GM23338 (cell line): ENCODE measurements around the gene RAB36. TPM values are rescaled to one million over a fixed set of nuclear protein-coding genes. Genes with fewer than 3 reads are reported as not detected.

Source experiments
- ATAC-seq: fragments of 200-7000 bp; cut with Tn5 transposase; 3 replicates; pipeline ENCODE4 v1.9.1; 2020
- DNase-seq: peaks from one replicate; pipeline ENCODE4 v3.0.0-alpha.2; 2015; ENCODE audit warnings: low spot score
- H2AFZ ChIP-seq: fragments of 200-600 bp; sonication (generic); 2 replicates; pipeline ENCODE4 v1.8.0; 2016; ENCODE audit warnings: antibody characterized with exemption, mild to moderate bottlenecking, moderate library complexity
- H3F3A ChIP-seq: fragments of 200-600 bp; sonication (generic); replicated peaks from 2 replicates; pipeline ENCODE4 v1.8.0; 2017; ENCODE audit warnings: antibody characterized with exemption, mixed run types, low read depth
- H3K27ac ChIP-seq: fragments of 200-600 bp; sonication (generic); 2 replicates; pipeline ENCODE4 v1.6.1; 2016; ENCODE audit warnings: low read depth
- H3K27me3 ChIP-seq: fragments of 200-600 bp; sonication (generic); 2 replicates; pipeline ENCODE4 v1.8.0; 2016; ENCODE audit warnings: mild to moderate bottlenecking, mixed run types, moderate library complexity; ENCODE audit not compliant: insufficient read depth
- H3K36me3 ChIP-seq: fragments of 200-600 bp; sonication (generic); 2 replicates; pipeline ENCODE4 v1.8.0; 2016; ENCODE audit warnings: mild to moderate bottlenecking; ENCODE audit not compliant: insufficient read depth
- H3K4me1 ChIP-seq: fragments of 200-600 bp; sonication (generic); 2 replicates; pipeline ENCODE4 v1.8.0; 2016; ENCODE audit warnings: mild to moderate bottlenecking, moderate library complexity; ENCODE audit not compliant: insufficient read depth
- H3K4me2 ChIP-seq: fragments of 200-600 bp; sonication (generic); 2 replicates; pipeline ENCODE4 v1.7.1; 2017; ENCODE audit warnings: mixed run types
- H3K4me3 ChIP-seq: fragments of 200-600 bp; sonication (generic); 2 replicates; pipeline ENCODE4 v1.6.1; 2016; ENCODE audit warnings: mixed run types
- H3K79me2 ChIP-seq: fragments of 200-600 bp; sonication (generic); replicated peaks from 2 replicates; pipeline ENCODE4 v1.8.0; 2017; ENCODE audit warnings: mild to moderate bottlenecking; ENCODE audit not compliant: insufficient read depth
- H3K9me2 ChIP-seq: fragments of 200-600 bp; sonication (generic); 2 replicates; pipeline ENCODE4 v1.8.0; 2017; ENCODE audit not compliant: insufficient read depth
- H4K20me1 ChIP-seq: fragments of 200-600 bp; sonication (generic); replicated peaks from 2 replicates; pipeline ENCODE4 v1.8.0; 2017; ENCODE audit warnings: mild to moderate bottlenecking; ENCODE audit not compliant: insufficient read depth
- H3K27ac Mint-ChIP-seq: 2 replicates; pipeline ENCODE4 v1.8.0; 2020; ENCODE audit warnings: inconsistent platforms, mild to moderate bottlenecking, moderate library complexity, mixed read lengths
- H3K27me3 Mint-ChIP-seq: 3 replicates; pipeline ENCODE4 v1.8.0; 2022; ENCODE audit warnings: low read depth, mild to moderate bottlenecking, moderate library complexity, mixed read lengths, inconsistent platforms; ENCODE audit not compliant: insufficient read depth, poor library complexity
- H3K36me3 Mint-ChIP-seq: 3 replicates; pipeline ENCODE4 v1.8.0; 2021; ENCODE audit warnings: low read depth, mild to moderate bottlenecking, inconsistent platforms, moderate library complexity, mixed read lengths
- H3K4me1 Mint-ChIP-seq: 3 replicates; pipeline ENCODE4 v1.8.0; 2020; ENCODE audit warnings: mild to moderate bottlenecking, inconsistent platforms, mixed read lengths
- H3K4me3 Mint-ChIP-seq: 3 replicates; pipeline ENCODE4 v1.8.0; 2021; ENCODE audit warnings: moderate library complexity, mild to moderate bottlenecking, inconsistent platforms, mixed read lengths
- H3K9me3 Mint-ChIP-seq: 3 replicates; pipeline ENCODE4 v1.8.0; 2020; ENCODE audit warnings: moderate library complexity, mild to moderate bottlenecking, inconsistent platforms, mixed read lengths
- CREB1 ChIP-seq: fragments of 250-450 bp; sonication (Bioruptor Pico); IDR thresholded peaks from 2 replicates; pipeline ENCODE4 v1.5.0; 2020; ENCODE audit warnings: low read depth, mild to moderate bottlenecking, moderate library complexity
- EZH2 ChIP-seq: fragments of 200-600 bp; sonication (generic); IDR thresholded peaks from one replicate; pipeline ENCODE4 v1.8.0; 2017; ENCODE audit warnings: antibody characterized with exemption, mild to moderate bottlenecking, low read depth; ENCODE audit not compliant: unreplicated experiment
- EZH2phosphoT487 ChIP-seq: fragments of 200-600 bp; sonication (generic); IDR thresholded peaks from one replicate; pipeline ENCODE4 v1.8.1; 2018; ENCODE audit warnings: antibody characterized with exemption; ENCODE audit not compliant: unreplicated experiment
- JUNB ChIP-seq: IDR thresholded peaks from one replicate; pipeline ENCODE4 v1.6.1; 2016; ENCODE audit warnings: antibody characterized with exemption; ENCODE audit not compliant: unreplicated experiment
- NANOG ChIP-seq: IDR thresholded peaks from 2 replicates; pipeline ENCODE4 v1.6.1; 2016; ENCODE audit warnings: antibody characterized with exemption, borderline replicate concordance
- ZNF331 ChIP-seq: fragments of 250-450 bp; sonication (Bioruptor Pico); IDR thresholded peaks from 2 replicates; pipeline ENCODE4 v1.5.0; 2020; ENCODE audit warnings: low read depth, mild to moderate bottlenecking, moderate library complexity
- polyA plus RNA-seq: library from polyadenylated mRNA; unstranded; fragments of >200 nt; fragmentation: Nextera tagmentation; extraction: Ambion mirVana; gene quantifications from 2 replicates; pipeline ENCODE4 v1.2.1, GENCODE V29; 2016
- total RNA-seq: library from RNA; depleted of rRNA; stranded (reverse); fragments of >200 nt; shearing (Covaris generic); gene quantifications from 2 replicates; pipeline ENCODE4 v1.2.3, GENCODE V29; 2014
- TF ChIP-seq, protein P1 (sequence below): IDR thresholded peaks from 2 replicates; pipeline ENCODE4 v1.6.1; 2016; ENCODE audit warnings: antibody characterized with exemption
- TF ChIP-seq, protein P2 (sequence below): IDR thresholded peaks from one replicate; pipeline ENCODE4 v1.6.1; 2018; ENCODE audit warnings: antibody characterized with exemption; ENCODE audit not compliant: unreplicated experiment
- TF ChIP-seq, protein P3 (sequence below), 2 experiments: fragments of 200-600 bp in 1 of 2; sonication (generic) in 1 of 2; conservative IDR thresholded peaks; 2 replicates each; pipeline versions ENCODE4 v1.5.1 to v1.6.1; 2016 to 2017; ENCODE audit warnings: antibody characterized with exemption in 2 of 2, low read depth in 2 of 2, mild to moderate bottlenecking in 2 of 2, moderate library complexity in 1 of 2

Gene RAB36
- total and polyA plus RNA-seq, 2 experiments from 2014 or later, result 0.58 to 1.2 TPM

DNA sequence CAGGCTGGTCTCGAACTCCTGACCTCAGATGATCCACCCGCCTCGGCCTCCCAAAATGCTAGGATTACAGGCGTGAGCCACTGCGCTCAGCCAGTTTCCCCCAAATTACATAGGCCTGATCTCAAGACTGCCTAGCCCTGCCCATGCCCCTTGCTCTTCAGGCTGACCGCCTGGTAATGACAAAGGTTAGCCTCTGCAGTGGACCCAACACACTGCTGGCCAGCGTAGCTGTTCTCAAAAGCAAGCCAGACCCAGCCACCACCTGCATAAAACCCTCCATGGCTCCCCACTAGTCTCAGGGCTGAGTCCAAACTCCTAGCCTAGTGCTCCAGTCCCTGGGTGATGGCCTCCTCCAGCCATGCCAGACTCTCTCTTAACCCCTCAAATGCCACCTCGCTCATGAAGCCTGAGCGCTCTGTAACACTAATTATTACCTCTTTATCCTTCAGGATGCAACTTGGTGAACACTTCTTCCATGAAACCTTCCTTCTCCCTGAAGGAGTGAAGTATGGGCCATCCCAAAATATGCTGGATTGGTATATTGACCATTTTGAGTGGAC lies 2.7 kb upstream of the RAB36 start:
- no peaks in the 10 kb centered on the region for H3F3A ChIP-seq
- H3K4me3 ChIP-seq, result peak overlapping the region; percentile 47
- Mint-ChIP-seq H3K27ac (no peak overlapping the region), H3K4me1 (peaks cover 19% of the 10 kb centered on the region), H3K36me3 (no peaks in the 10 kb centered on the region), H3K4me3 (peak overlapping the region; percentile 64), H3K27me3 (peaks cover 18% of the 10 kb centered on the region), H3K9me3 (peaks cover 3% of the 10 kb centered on the region; the same call in 1 of the 3 replicates)
- no peaks in the 10 kb centered on the region for H3K9me2 ChIP-seq
- peak overlapping the region; percentile 73; the same call in 1 of the 2 replicates for H3K4me2 ChIP-seq
- peak overlapping the region; percentile 77; the same call in 1 of the 2 replicates for H2AFZ ChIP-seq
- H3K27ac ChIP-seq, result no peak overlapping the region
- peaks cover 9% of the 10 kb centered on the region for H3K4me1 ChIP-seq
- H4K20me1 ChIP-seq, result no peaks in the 10 kb centered on the region
- DNase-seq, result no peak
- H3K27me3 ChIP-seq, result peaks cover 18% of the 10 kb centered on the region; the same call in 1 of the 2 replicates
- no peaks in the 10 kb centered on the region for H3K79me2 ChIP-seq
- H3K36me3 ChIP-seq, result no peaks in the 10 kb centered on the region
- no peak for ATAC-seq
- no peak for TF ChIP-seq EZH2
- no peak for TF ChIP-seq JUNB

DNA sequence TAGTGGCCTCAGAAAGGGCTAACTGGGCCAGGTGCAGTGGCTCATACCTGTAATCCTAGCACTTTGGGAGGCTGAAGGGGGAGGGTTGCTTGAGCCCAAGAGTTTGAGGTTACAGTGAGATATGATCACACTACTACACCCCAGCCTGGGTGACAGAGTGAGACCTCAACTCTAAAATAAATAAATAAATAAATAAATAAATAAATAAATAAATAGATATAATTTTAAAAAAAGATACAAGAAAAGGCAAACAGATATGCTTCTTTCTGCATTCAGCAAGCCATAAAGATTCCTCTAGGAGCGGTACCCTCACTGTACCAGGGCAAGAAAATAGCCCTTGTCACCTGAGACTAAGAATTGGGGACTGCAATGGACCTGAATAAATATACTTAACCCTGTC lies 2.2 kb upstream of the RAB36 start:
- H3K4me3 Mint-ChIP-seq, result no peak overlapping the region
- no peaks in the 10 kb centered on the region for H3K79me2 ChIP-seq
- H3K4me3 ChIP-seq, result no peak overlapping the region
- peaks cover 21% of the 10 kb centered on the region; the same call in 1 of the 2 replicates for H3K27me3 ChIP-seq
- no peaks in the 10 kb centered on the region for H3F3A ChIP-seq
- no peaks in the 10 kb centered on the region for H3K36me3 Mint-ChIP-seq
- no peak overlapping the region for H3K27ac Mint-ChIP-seq
- no peak for ATAC-seq
- H3K27me3 Mint-ChIP-seq, result peaks cover 21% of the 10 kb centered on the region
- H3K9me2 ChIP-seq, result no peaks in the 10 kb centered on the region
- H4K20me1 ChIP-seq, result no peaks in the 10 kb centered on the region
- H3K36me3 ChIP-seq, result no peaks in the 10 kb centered on the region
- peaks cover 16% of the 10 kb centered on the region for H3K4me1 Mint-ChIP-seq
- no peak overlapping the region for H3K4me2 ChIP-seq
- H3K27ac ChIP-seq, result no peak overlapping the region
- H3K4me1 ChIP-seq, result peaks cover 9% of the 10 kb centered on the region
- H2AFZ ChIP-seq, result no peak overlapping the region
- H3K9me3 Mint-ChIP-seq, result peaks cover 3% of the 10 kb centered on the region; the same call in 1 of the 3 replicates
- no peak for DNase-seq
- TF ChIP-seq CREB1 (CRISPR knock-in tag) (no peak), ZNF331 (CRISPR knock-in tag) (no peak), JUNB (no peak), EZH2phosphoT487 (no peak), NANOG (no peak)
- TF ChIP-seq, protein P1, sequence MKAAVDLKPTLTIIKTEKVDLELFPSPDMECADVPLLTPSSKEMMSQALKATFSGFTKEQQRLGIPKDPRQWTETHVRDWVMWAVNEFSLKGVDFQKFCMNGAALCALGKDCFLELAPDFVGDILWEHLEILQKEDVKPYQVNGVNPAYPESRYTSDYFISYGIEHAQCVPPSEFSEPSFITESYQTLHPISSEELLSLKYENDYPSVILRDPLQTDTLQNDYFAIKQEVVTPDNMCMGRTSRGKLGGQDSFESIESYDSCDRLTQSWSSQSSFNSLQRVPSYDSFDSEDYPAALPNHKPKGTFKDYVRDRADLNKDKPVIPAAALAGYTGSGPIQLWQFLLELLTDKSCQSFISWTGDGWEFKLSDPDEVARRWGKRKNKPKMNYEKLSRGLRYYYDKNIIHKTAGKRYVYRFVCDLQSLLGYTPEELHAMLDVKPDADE, result no peak
- TF ChIP-seq, protein P2, sequence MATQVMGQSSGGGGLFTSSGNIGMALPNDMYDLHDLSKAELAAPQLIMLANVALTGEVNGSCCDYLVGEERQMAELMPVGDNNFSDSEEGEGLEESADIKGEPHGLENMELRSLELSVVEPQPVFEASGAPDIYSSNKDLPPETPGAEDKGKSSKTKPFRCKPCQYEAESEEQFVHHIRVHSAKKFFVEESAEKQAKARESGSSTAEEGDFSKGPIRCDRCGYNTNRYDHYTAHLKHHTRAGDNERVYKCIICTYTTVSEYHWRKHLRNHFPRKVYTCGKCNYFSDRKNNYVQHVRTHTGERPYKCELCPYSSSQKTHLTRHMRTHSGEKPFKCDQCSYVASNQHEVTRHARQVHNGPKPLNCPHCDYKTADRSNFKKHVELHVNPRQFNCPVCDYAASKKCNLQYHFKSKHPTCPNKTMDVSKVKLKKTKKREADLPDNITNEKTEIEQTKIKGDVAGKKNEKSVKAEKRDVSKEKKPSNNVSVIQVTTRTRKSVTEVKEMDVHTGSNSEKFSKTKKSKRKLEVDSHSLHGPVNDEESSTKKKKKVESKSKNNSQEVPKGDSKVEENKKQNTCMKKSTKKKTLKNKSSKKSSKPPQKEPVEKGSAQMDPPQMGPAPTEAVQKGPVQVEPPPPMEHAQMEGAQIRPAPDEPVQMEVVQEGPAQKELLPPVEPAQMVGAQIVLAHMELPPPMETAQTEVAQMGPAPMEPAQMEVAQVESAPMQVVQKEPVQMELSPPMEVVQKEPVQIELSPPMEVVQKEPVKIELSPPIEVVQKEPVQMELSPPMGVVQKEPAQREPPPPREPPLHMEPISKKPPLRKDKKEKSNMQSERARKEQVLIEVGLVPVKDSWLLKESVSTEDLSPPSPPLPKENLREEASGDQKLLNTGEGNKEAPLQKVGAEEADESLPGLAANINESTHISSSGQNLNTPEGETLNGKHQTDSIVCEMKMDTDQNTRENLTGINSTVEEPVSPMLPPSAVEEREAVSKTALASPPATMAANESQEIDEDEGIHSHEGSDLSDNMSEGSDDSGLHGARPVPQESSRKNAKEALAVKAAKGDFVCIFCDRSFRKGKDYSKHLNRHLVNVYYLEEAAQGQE, result no peak
- TF ChIP-seq, protein P3, sequence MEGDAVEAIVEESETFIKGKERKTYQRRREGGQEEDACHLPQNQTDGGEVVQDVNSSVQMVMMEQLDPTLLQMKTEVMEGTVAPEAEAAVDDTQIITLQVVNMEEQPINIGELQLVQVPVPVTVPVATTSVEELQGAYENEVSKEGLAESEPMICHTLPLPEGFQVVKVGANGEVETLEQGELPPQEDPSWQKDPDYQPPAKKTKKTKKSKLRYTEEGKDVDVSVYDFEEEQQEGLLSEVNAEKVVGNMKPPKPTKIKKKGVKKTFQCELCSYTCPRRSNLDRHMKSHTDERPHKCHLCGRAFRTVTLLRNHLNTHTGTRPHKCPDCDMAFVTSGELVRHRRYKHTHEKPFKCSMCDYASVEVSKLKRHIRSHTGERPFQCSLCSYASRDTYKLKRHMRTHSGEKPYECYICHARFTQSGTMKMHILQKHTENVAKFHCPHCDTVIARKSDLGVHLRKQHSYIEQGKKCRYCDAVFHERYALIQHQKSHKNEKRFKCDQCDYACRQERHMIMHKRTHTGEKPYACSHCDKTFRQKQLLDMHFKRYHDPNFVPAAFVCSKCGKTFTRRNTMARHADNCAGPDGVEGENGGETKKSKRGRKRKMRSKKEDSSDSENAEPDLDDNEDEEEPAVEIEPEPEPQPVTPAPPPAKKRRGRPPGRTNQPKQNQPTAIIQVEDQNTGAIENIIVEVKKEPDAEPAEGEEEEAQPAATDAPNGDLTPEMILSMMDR (conservative IDR thresholded peaks at IDR 0.05; ENCODE audit: low read depth in 2 of 2), result no peak
